Measurements from ENCODE around the gene CLEC19A. TPM values are rescaled to one million over a fixed set of nuclear protein-coding genes. Genes with fewer than 3 reads are reported as not detected.

CLEC19A gene
- total RNA-seq, 1 donor from 2014 or later = not detected

DNA sequence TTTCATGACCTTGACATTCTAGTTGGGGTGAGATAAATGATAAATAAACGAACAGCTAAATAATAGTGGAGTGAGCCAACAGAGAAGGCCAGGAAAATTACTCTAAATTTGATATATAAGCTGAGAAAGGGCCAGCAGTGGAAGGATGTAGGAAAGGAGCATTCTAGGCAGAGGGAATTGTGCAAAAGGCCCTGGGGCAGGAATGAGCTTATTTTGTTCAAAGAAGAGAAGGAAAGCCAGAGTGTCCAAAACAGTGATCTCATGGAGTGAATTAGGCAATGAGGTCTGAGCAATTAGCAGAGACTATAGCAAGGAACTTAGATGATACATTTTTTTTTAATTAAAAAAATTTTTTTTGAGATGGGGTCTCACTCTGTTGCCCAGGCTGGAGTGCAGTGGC, 43.3 kb upstream of the CLEC19A start:
- no peak for TF ChIP-seq CTCF (conservative IDR thresholded peaks at IDR 0.05; ENCODE audit: low read depth, low read length)
- H3K4me3 ChIP-seq (ENCODE audit: low read depth, low read length) = no peak overlapping the region
- DNase-seq (ENCODE audit: low read depth) = no peak

DNA sequence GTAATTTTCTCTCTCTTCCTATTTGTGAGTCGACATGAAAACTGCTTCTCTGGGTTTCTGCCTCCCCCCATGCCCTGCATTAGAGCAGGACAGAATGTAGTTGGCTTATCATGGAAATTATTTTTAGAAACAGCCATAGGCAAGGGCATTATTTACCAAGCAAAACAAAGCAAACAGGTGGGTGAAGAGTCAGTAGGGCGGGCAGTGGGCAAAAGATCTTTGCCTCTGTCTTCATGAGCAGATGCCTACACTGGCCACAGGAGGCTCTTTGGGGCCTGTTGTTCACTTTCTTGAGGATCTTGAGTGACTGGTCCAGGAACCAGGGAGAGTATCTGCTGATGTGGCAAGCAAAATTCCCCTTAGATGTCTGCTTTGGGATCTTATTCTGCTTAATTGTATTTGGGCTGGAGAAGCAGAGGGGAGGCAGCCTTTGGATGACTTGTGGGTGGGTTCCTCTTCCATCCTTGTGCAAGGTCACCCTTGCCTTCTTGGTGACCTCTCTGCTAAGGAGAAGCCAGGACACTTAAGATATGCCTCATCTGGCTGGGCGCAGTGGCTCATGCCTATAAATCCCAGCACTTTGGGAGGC, 42.5 kb upstream of the CLEC19A start:
- no peak for DNase-seq (ENCODE audit: low read depth)
- no peak for TF ChIP-seq CTCF (conservative IDR thresholded peaks at IDR 0.05; ENCODE audit: low read depth, low read length)
- H3K4me3 ChIP-seq (ENCODE audit: low read depth, low read length) = no peak overlapping the region

DNA sequence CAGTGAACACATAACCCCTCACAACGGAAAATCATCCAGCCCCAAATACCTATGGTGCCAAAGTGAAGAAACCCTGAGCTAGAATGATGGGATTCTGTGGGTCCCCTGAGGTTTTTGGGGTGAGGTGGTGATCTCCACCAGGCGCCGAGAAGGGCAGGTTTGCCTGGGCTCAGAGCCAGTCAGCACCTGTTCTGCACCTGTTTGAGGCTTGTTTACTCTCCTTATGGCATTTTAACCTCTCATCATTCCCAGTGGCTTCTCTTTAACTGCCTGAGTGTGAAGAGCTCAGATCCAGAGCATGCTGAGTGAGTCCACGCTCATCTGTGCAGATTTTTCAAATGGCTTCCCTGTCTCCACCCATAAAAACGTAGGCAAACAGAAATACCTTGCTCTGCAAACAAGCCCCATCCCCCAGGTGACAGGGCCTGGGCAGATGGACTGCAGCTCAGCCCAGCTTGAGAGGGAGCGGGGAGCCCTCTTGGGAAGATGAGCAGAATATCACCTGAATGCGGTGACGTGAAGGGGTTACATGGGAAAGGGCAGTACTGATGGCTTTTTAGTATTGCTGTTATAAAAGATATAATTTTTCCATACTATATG, 40.1 kb upstream of the CLEC19A start:
- TF ChIP-seq CTCF (conservative IDR thresholded peaks at IDR 0.05; ENCODE audit: low read depth, low read length) = no peak
- no peak for DNase-seq (ENCODE audit: low read depth)
- H3K4me3 ChIP-seq (ENCODE audit: low read depth, low read length) = no peak overlapping the region

DNA sequence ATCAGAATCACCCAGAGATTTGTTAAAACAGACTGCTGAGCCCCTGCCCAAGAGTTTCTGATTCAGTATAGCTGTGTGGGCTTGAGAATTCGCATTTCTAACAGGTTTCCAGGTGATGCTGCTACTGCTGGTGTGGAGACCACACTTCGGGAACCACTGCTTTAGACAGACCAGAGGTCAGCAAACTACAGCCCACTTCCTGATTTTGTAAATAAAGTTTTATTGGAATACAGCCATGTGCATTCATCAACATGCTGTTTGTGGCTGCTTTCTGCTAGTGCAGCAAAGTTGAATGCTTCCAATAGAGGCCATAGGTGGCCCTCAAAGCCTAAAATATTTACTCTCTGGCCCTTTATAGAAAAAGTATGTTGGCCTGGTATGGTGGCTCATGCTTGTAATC, 32.6 kb upstream of the CLEC19A start:
- H3K4me3 ChIP-seq (ENCODE audit: low read depth, low read length) = no peak overlapping the region
- DNase-seq (ENCODE audit: low read depth) = no peak
- TF ChIP-seq CTCF (conservative IDR thresholded peaks at IDR 0.05; ENCODE audit: low read depth, low read length) = no peak

- TF ChIP-seq CTCF (conservative IDR thresholded peaks at IDR 0.05; ENCODE audit: low read depth, low read length) = no peak
- no peak for DNase-seq (ENCODE audit: low read depth)
- H3K4me3 ChIP-seq (ENCODE audit: low read depth, low read length) = no peak overlapping the region
These were observed 30.9 kb upstream of the CLEC19A start for GRCh38 chr16:19254611-19255010.

DNA sequence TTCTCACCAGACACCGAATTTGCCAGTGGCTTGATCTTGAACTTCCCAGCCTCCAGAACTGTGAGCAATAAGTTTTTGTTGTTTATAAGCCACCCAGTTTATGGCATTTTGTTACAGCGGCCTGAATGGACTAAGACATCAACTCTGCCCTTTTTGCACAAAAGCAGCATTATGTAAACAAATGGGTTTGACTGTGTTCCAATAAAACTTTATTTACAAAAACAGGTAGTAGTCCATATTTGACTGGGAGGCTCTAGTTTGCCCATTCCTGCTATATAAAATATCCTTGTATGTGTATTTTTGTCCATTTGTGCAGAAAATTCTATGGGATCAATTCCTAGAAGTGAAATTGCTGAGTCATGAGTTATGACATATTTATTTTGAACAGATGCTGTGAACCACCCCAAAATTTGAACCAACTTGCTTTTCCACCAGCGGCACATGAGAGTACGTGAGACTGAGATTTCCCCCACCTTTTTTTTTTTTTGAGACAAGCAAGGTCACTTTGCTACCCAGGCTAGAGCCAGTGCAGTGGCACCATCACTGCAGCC, 21.3 kb upstream of the CLEC19A start:
- no peak for TF ChIP-seq CTCF (conservative IDR thresholded peaks at IDR 0.05; ENCODE audit: low read depth, low read length)

More for the DNA sequence above, 21.3 kb upstream of the CLEC19A start:
- no peak overlapping the region for H3K4me3 ChIP-seq (ENCODE audit: low read depth, low read length)
- no peak for DNase-seq (ENCODE audit: low read depth)
